IPS DF 4.7 (cell line): ENCODE data around the gene C1orf226.
"Not testable (repeated sequence)": the region's sequence is repeated elsewhere in the genome, so short reads cannot be mapped to it uniquely, and the experiment has no call there.

ENCODE experiments used
- DNase-seq: peaks from one replicate; pipeline ENCODE4 v3.0.0-alpha.2; 2013; ENCODE audit warnings: low spot score; ENCODE audit errors: extremely low read depth

Gene C1orf226

GRCh38 chr1:162404550-162405160 lies 23.1 kb downstream of the C1orf226 start:
- no peak for DNase-seq

GRCh38 chr1:162405800-162406199 lies 24.3 kb downstream of the C1orf226 start:
- no peak for DNase-seq

GRCh38 chr1:162406811-162407210 lies 25.3 kb downstream of the C1orf226 start:
- DNase-seq = no peak

GRCh38 chr1:162407539-162407938 lies 26.0 kb downstream of the C1orf226 start:
- DNase-seq = no peak

- no peak for DNase-seq
Observed at GRCh38 chr1:162412002-162412401, 30.5 kb downstream of the C1orf226 start, which contains the start of gene SH2D1B. SH2D1B (minus strand) TSS chr1:162412136; CDS start chr1:162412016, 120 bp downstream.

GRCh38 chr1:162416215-162416614 lies 34.7 kb downstream of the C1orf226 start:
- DNase-seq = no peak

- DNase-seq = no peak
Observed at GRCh38 chr1:162416909-162417308, 35.4 kb downstream of the C1orf226 start.

- DNase-seq = no peak
Observed at GRCh38 chr1:162417650-162418049, 36.1 kb downstream of the C1orf226 start.

GRCh38 chr1:162418584-162418983 lies 37.1 kb downstream of the C1orf226 start:
- DNase-seq = not testable (repeated sequence)

GRCh38 chr1:162419450-162419931 lies 38.0 kb downstream of the C1orf226 start:
- DNase-seq = not testable (repeated sequence)

GRCh38 chr1:162420120-162420519 lies 38.6 kb downstream of the C1orf226 start:
- no peak for DNase-seq

GRCh38 chr1:162421258-162422164 lies 40.0 kb downstream of the C1orf226 start:
- no peak for DNase-seq

GRCh38 chr1:162422662-162423375 lies 41.3 kb downstream of the C1orf226 start:
- DNase-seq = no peak

- DNase-seq = no peak
Observed at GRCh38 chr1:162430583-162430982, 49.1 kb downstream of the C1orf226 start.

GRCh38 chr1:162432977-162433713 lies 51.6 kb downstream of the C1orf226 start:
- not testable (repeated sequence) for DNase-seq
